AG09309 (cell line): Measurements from ENCODE around the gene TSC1.
A peak's percentile ranks its signal among the peaks of the same experiment; 100 is the strongest.

Experiments used
- DNase-seq: peaks from one replicate; pipeline ENCODE4 v3.0.0-alpha.2; 2010; ENCODE audit warnings: low read depth
- H3K4me3 ChIP-seq: 2 replicates; pipeline ENCODE4 v1.5.1; 2011; ENCODE audit warnings: mild to moderate bottlenecking, low read depth, low read length, moderate library complexity; ENCODE audit not compliant: control insufficient read depth
- TF ChIP-seq, protein P1 (sequence below): IDR thresholded peaks from 2 replicates; pipeline ENCODE4 v1.5.1; 2011; ENCODE audit warnings: mild to moderate bottlenecking, low read depth, low read length, inconsistent platforms; ENCODE audit not compliant: insufficient read depth, control insufficient read depth; ENCODE audit errors: missing control alignments

The TSC1 gene

GRCh38 chr9:132878695-132879456 is 65.5 kb downstream of the TSC1 start, which contains the start of gene SPACA9:
Gene SPACA9 (plus strand): TSS chr9:132878898. CDS start chr9:132883948, 5,050 bp downstream.
- DNase-seq, result no peak
- TF ChIP-seq, protein P1, sequence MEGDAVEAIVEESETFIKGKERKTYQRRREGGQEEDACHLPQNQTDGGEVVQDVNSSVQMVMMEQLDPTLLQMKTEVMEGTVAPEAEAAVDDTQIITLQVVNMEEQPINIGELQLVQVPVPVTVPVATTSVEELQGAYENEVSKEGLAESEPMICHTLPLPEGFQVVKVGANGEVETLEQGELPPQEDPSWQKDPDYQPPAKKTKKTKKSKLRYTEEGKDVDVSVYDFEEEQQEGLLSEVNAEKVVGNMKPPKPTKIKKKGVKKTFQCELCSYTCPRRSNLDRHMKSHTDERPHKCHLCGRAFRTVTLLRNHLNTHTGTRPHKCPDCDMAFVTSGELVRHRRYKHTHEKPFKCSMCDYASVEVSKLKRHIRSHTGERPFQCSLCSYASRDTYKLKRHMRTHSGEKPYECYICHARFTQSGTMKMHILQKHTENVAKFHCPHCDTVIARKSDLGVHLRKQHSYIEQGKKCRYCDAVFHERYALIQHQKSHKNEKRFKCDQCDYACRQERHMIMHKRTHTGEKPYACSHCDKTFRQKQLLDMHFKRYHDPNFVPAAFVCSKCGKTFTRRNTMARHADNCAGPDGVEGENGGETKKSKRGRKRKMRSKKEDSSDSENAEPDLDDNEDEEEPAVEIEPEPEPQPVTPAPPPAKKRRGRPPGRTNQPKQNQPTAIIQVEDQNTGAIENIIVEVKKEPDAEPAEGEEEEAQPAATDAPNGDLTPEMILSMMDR, result no peak
- H3K4me3 ChIP-seq, result peak within 1 kb of the TSS; percentile 73

DNA sequence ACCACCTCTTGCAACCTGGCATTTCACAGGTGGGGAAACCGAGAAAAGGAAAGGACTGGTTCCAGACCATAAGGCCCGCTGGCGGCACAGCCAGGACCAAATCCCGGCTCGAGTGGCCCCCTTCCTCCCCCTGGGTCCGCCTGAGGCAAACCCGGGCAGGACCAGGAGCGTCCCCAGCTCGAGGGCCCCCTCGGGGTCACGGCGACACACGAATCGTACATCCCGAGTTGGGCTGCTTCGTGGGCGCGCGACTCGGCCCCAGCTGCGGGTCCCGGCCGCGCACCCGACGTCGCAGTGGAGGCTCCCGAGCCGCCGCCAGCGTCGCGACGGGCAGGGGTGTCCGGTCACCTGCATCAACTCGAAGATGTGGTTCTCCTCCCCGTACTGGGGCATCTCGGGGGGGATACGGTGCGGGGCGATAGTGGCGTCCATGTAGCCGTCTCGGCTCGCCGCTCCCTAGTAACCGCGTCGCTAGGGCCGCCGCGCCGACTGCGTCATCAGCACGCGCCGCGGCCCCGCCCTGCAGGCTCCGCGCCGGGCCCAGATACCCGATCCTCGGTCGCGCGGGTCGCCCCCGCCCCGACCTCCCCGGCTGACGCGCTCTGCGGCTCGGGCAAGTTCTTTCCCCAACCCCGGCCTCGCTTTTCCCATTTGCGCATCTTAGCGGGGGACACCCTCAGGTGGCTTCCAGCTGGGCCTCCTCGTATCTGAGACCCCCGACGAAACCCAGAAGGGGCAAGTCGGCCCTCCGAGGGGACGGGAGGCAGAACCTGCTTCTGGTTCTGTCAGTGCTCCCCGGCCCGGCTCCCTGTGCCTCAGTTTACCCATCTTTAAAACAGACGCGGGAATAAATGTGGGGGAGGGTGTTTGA is 66.4 kb downstream of the TSC1 start, which contains the start of gene AK8:
Gene AK8, minus strand, starts transcription at position 461 of the 871 bp plus-strand sequence. Its CDS starts 29 bp downstream, at position 432.
- H3K4me3 ChIP-seq, result peak within 1 kb of the TSS; percentile 73
- DNase-seq, result no peak
- TF ChIP-seq, protein P1, result no peak

DNA sequence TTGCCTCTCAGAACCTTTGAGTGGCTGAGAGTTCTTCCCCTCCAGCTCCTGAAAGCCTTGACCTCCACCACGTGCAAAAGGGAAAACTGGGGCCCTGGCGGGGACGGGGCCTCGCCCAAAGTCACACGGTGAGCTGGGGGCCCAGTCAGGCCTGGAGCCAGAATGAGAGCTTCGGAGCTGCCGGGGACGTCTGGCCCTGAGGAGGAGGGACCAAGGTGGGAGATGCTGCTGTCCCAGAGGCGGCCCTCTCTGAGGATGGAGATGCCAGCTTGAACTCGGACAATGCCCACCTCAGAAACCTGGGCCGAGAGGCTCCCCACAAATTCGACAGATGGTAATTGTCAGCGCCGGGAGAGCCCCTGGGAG is 67.0 kb downstream of the TSC1 start:
- DNase-seq, result no peak
- peak overlapping the region; percentile 73 for H3K4me3 ChIP-seq
- TF ChIP-seq, protein P1, result no peak

DNA sequence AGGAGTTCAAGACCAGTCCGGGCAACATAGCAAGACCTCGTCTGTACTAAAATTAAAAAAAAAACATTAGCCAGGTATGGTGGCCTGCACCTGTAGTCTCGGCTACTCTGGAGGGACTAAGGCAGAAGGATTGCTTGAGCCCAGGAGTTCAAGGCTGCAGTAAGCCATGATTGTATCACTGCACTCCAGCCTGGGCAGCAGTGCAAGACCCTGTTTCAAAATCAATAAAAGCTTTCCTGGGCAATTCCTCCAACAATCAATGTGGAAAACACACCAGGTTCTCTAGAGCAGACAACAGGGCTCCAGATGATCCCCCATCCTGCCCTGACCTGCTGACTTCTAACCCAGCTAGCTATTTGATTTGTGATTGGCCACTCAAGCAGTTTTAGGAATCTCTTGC is 67.6 kb downstream of the TSC1 start:
- no peak for DNase-seq
- TF ChIP-seq, protein P1, result no peak
- no peak overlapping the region for H3K4me3 ChIP-seq

DNA sequence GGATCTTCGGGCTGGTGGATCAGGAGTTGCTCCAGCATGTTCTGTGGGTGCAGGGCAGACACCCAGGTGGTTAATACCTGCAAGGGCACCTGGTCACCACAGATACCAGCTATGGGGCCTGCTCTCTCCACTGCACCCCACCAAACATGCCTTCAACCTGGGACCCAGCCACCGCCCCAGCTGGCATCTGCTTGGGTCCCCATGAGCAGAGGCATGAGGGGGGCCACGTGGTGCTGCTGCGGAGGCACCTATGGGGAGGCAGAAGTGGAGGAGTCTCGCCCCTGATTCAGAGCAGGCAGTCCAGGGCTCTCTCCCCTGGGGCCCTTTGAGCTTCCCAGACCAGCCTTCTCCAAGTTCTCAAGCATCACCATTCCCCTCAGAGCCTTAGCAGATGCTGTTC is 69.3 kb downstream of the TSC1 start:
- H3K4me3 ChIP-seq, result no peak overlapping the region
- DNase-seq, result no peak
- TF ChIP-seq, protein P1, result no peak

GRCh38 chr9:132873403-132873802 is 71.0 kb downstream of the TSC1 start:
- TF ChIP-seq, protein P1, result no peak
- no peak for DNase-seq
- H3K4me3 ChIP-seq, result no peak overlapping the region
